NT2/D1 (cell line): ENCODE measurements around the gene SPAST.

Source experiments
- DNase-seq: peaks from one replicate; pipeline ENCODE4 v3.0.0-alpha.2; 2011; ENCODE audit warnings: low read depth, low spot score
- H3K27me3 ChIP-seq: 2 replicates; pipeline ENCODE4 v1.6.0; 2011; ENCODE audit warnings: mild to moderate bottlenecking; ENCODE audit not compliant: insufficient read length, insufficient read depth
- H3K36me3 ChIP-seq: 2 replicates; pipeline ENCODE4 v1.6.1; 2011; ENCODE audit warnings: mild to moderate bottlenecking, low read length, mixed read lengths; ENCODE audit not compliant: insufficient read depth, insufficient read length
- H3K4me1 ChIP-seq: 2 replicates; pipeline ENCODE4 v1.5.1; 2011; ENCODE audit not compliant: insufficient read depth, insufficient read length
- H3K4me3 ChIP-seq: 2 replicates; pipeline ENCODE4 v1.5.1; 2011; ENCODE audit warnings: low read depth; ENCODE audit not compliant: insufficient read length
- H3K9ac ChIP-seq: 2 replicates; pipeline ENCODE4 v1.6.0; 2011; ENCODE audit warnings: low read depth; ENCODE audit not compliant: insufficient read length
- H3K9me3 ChIP-seq: 2 replicates; pipeline ENCODE4 v1.5.1; 2011; ENCODE audit warnings: mild to moderate bottlenecking, low read length; ENCODE audit not compliant: insufficient read depth
- SUZ12 ChIP-seq: IDR thresholded peaks from 2 replicates; pipeline ENCODE4 v1.6.1; 2011; ENCODE audit not compliant: insufficient read length, insufficient read depth; ENCODE audit errors: extremely low read depth
- YY1 ChIP-seq: IDR thresholded peaks from 2 replicates; pipeline ENCODE4 v1.6.1; 2011; ENCODE audit not compliant: insufficient read length, insufficient read depth
- ZNF274 ChIP-seq: IDR thresholded peaks from 2 replicates; pipeline ENCODE4 v1.6.1; 2011; ENCODE audit warnings: mild to moderate bottlenecking, low read depth, low read length

SPAST gene

GRCh38 chr2:32074134-32074506, 10.8 kb downstream of the SPAST start:
- no peak for DNase-seq
- H3K9ac ChIP-seq = no peak overlapping the region
- H3K27me3 ChIP-seq = no peaks in the 10 kb centered on the region
- no peaks in the 10 kb centered on the region for H3K9me3 ChIP-seq
- no peaks in the 10 kb centered on the region for H3K4me1 ChIP-seq
- TF ChIP-seq ZNF274 = no peak
- no peak for TF ChIP-seq SUZ12
- TF ChIP-seq YY1 = no peak
- no peak overlapping the region for H3K4me3 ChIP-seq
- H3K36me3 ChIP-seq = no peaks in the 10 kb centered on the region

GRCh38 chr2:32095671-32096070, 32.3 kb downstream of the SPAST start:
- no peak for DNase-seq
- no peak overlapping the region for H3K4me3 ChIP-seq
- H3K4me1 ChIP-seq = no peaks in the 10 kb centered on the region
- no peaks in the 10 kb centered on the region for H3K9me3 ChIP-seq
- no peak overlapping the region for H3K9ac ChIP-seq
- H3K27me3 ChIP-seq = no peaks in the 10 kb centered on the region
- H3K36me3 ChIP-seq = no peaks in the 10 kb centered on the region
- TF ChIP-seq YY1 = no peak
- TF ChIP-seq ZNF274 = no peak
- no peak for TF ChIP-seq SUZ12

GRCh38 chr2:32108111-32108510, 44.8 kb downstream of the SPAST start:
- peaks cover 10% of the 10 kb centered on the region; the same call in 1 of the 2 replicates for H3K9me3 ChIP-seq
- no peak for DNase-seq
- H3K9ac ChIP-seq = no peak overlapping the region
- no peak for TF ChIP-seq ZNF274
- peaks cover 6% of the 10 kb centered on the region for H3K36me3 ChIP-seq
- H3K4me3 ChIP-seq = no peak overlapping the region
- no peaks in the 10 kb centered on the region for H3K4me1 ChIP-seq
- no peaks in the 10 kb centered on the region for H3K27me3 ChIP-seq

- Histone ChIP-seq H3K27me3 (no peaks in the 10 kb centered on the region), H3K36me3 (no peaks in the 10 kb centered on the region), H3K4me3 (no peak overlapping the region), H3K9me3 (no peaks in the 10 kb centered on the region), H3K4me1 (no peaks in the 10 kb centered on the region), H3K9ac (no peak overlapping the region)
- TF ChIP-seq ZNF274 (no peak), YY1 (no peak), SUZ12 (no peak)
- DNase-seq = no peak
These were observed 54.7 kb downstream of the SPAST start for GRCh38 chr2:32118055-32118454.

GRCh38 chr2:32119161-32119560, 55.8 kb downstream of the SPAST start:
- DNase-seq = no peak
- H3K4me3 ChIP-seq = no peak overlapping the region
- H3K4me1 ChIP-seq = no peaks in the 10 kb centered on the region
- H3K9me3 ChIP-seq = no peaks in the 10 kb centered on the region
- H3K27me3 ChIP-seq = no peaks in the 10 kb centered on the region
- H3K9ac ChIP-seq = no peak overlapping the region
- TF ChIP-seq SUZ12 (no peak), ZNF274 (no peak)
- no peaks in the 10 kb centered on the region for H3K36me3 ChIP-seq

- no peak overlapping the region for H3K4me3 ChIP-seq
- H3K9ac ChIP-seq = no peak overlapping the region
- no peaks in the 10 kb centered on the region for H3K9me3 ChIP-seq
- H3K36me3 ChIP-seq = no peaks in the 10 kb centered on the region
- H3K4me1 ChIP-seq = no peaks in the 10 kb centered on the region
- no peak for TF ChIP-seq ZNF274
- TF ChIP-seq YY1 = no peak
- no peak for TF ChIP-seq SUZ12
- DNase-seq = no peak
- H3K27me3 ChIP-seq = no peaks in the 10 kb centered on the region
These were observed 61.3 kb downstream of the SPAST start for GRCh38 chr2:32124660-32125059.

- no peak for DNase-seq
- no peaks in the 10 kb centered on the region for H3K4me1 ChIP-seq
- H3K4me3 ChIP-seq = no peak overlapping the region
- H3K27me3 ChIP-seq = no peaks in the 10 kb centered on the region
- no peaks in the 10 kb centered on the region for H3K36me3 ChIP-seq
- no peaks in the 10 kb centered on the region for H3K9me3 ChIP-seq
- no peak overlapping the region for H3K9ac ChIP-seq
- TF ChIP-seq ZNF274 (no peak), YY1 (no peak)
These were observed 65.3 kb downstream of the SPAST start for GRCh38 chr2:32128636-32129035.

- Histone ChIP-seq H3K4me3 (no peak overlapping the region), H3K4me1 (no peaks in the 10 kb centered on the region), H3K9me3 (no peaks in the 10 kb centered on the region), H3K27me3 (no peaks in the 10 kb centered on the region), H3K9ac (no peak overlapping the region), H3K36me3 (no peaks in the 10 kb centered on the region)
- TF ChIP-seq ZNF274 = no peak
- DNase-seq = no peak
These were observed 65.7 kb downstream of the SPAST start for GRCh38 chr2:32129086-32129485.
